ENCODE results near the gene GPR21. TPM values are rescaled to one million over a fixed set of nuclear protein-coding genes. Genes with fewer than 3 reads are reported as not detected.

Gene GPR21
- total RNA-seq, 3 donors from 2014 or later (not counting 1 experiment from before 2014, with no cell fraction given) = 1.9 TPM; not detected in 2

DNA sequence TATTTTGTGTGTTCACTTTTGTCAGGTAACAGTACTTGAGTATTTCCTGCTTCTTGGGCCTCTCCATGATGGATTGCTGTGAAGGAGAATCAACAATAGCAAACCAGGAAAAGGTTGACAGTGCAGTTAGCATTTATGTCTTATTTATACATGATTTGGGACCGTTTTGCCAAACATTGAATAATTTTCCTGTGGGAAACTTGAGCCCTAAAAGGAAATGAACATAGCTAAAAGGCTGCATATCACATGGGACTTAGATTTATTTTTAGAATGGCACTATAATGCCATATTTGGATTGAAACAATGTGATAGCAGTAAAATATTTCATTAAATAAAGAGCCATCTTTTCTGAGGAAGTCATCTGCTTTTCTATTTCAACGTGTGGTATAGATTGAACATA lies 15.3 kb downstream of the GPR21 start:
- WGBS (ENCODE audit: insufficient coverage) = 24% methylated on average over 1 of the region's 2 CpGs
- Mint-ChIP-seq H3K4me3 (no peak overlapping the region), H3K36me3 (no peaks in the 10 kb centered on the region), H3K27ac (no peak overlapping the region), H3K9me3 (no peaks in the 10 kb centered on the region), H3K27me3 (ENCODE audit: low read depth in 2 of 2) (no peaks in the 10 kb centered on the region), H3K4me1 (peaks cover 0 to 3% of the 10 kb centered on the region in 2 donors)
- intact Hi-C loops (cut with micrococcal nuclease) = no loop called here
- Histone ChIP-seq H3K36me3 (ENCODE audit: control insufficient read depth, insufficient read depth, low read length) (peaks cover 2% of the 10 kb centered on the region), H3K9me3 (ENCODE audit: control insufficient read depth, insufficient read depth, low read length) (no peaks in the 10 kb centered on the region), H3K27ac (ENCODE audit: low read length) (no peak overlapping the region), H3K4me3 (ENCODE audit: low read length) (no peak overlapping the region), H3K27me3 (ENCODE audit: control insufficient read depth, insufficient read depth, low read length) (no peaks in the 10 kb centered on the region), H3K4me1 (ENCODE audit: control insufficient read depth, insufficient read depth, low read length) (no peaks in the 10 kb centered on the region)
- TF ChIP-seq, protein P1, sequence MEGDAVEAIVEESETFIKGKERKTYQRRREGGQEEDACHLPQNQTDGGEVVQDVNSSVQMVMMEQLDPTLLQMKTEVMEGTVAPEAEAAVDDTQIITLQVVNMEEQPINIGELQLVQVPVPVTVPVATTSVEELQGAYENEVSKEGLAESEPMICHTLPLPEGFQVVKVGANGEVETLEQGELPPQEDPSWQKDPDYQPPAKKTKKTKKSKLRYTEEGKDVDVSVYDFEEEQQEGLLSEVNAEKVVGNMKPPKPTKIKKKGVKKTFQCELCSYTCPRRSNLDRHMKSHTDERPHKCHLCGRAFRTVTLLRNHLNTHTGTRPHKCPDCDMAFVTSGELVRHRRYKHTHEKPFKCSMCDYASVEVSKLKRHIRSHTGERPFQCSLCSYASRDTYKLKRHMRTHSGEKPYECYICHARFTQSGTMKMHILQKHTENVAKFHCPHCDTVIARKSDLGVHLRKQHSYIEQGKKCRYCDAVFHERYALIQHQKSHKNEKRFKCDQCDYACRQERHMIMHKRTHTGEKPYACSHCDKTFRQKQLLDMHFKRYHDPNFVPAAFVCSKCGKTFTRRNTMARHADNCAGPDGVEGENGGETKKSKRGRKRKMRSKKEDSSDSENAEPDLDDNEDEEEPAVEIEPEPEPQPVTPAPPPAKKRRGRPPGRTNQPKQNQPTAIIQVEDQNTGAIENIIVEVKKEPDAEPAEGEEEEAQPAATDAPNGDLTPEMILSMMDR (IDR thresholded peaks at IDR 0.05) = no peak
- ATAC-seq = no peak
- no peak for DNase-seq

DNA sequence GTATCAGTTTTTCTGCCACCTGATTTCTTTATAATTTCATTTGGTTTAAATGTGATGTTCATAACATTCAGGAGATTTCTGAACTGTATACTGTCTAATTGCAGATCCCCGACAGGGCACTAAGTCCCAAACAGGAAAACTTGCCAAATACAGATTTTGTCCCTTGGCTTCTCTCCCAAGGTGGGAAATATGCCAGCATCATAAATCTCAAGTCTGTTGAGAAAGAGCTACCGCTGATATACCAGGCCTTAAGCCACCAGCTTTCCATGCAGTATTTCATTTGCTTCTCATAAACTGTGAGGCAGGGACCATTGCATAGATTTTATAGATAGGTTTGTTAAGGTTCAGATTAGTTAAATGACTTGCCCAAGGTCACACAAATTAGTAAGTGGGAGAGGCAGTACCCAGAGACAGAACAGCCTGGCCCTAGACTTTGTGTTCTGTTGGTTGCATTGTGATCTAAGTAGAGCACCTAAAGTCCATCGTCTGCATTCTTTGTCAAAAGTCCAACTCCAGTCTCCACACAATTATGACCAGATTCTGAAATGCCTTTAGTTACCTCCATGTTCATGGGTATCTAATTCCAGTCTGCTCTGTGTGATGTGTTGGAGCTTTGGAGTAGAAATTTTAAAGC lies 16.2 kb downstream of the GPR21 start:
- H3K27me3 ChIP-seq (ENCODE audit: control insufficient read depth, insufficient read depth, low read length) = no peaks in the 10 kb centered on the region
- Mint-ChIP-seq H3K27ac (no peak overlapping the region), H3K4me3 (no peak overlapping the region), H3K4me1 (peaks cover 0 to 5% of the 10 kb centered on the region in 2 donors), H3K27me3 (ENCODE audit: low read depth in 2 of 2) (no peaks in the 10 kb centered on the region), H3K36me3 (no peaks in the 10 kb centered on the region), H3K9me3 (no peaks in the 10 kb centered on the region)
- H3K36me3 ChIP-seq (ENCODE audit: control insufficient read depth, insufficient read depth, low read length) = peaks cover 4% of the 10 kb centered on the region
- ATAC-seq (no peak), DNase-seq (no peak)
- no peaks in the 10 kb centered on the region for H3K4me1 ChIP-seq (ENCODE audit: control insufficient read depth, insufficient read depth, low read length)
- intact Hi-C loops (cut with micrococcal nuclease) = no loop called here
- H3K4me3 ChIP-seq (ENCODE audit: low read length) = no peak overlapping the region
- H3K27ac ChIP-seq (ENCODE audit: low read length) = no peak overlapping the region
- TF ChIP-seq, protein P1 (IDR thresholded peaks at IDR 0.05) = no peak
- WGBS (ENCODE audit: insufficient coverage) = 64% methylated on average over 2 of the region's 3 CpGs
- no peaks in the 10 kb centered on the region for H3K9me3 ChIP-seq (ENCODE audit: control insufficient read depth, insufficient read depth, low read length)

DNA sequence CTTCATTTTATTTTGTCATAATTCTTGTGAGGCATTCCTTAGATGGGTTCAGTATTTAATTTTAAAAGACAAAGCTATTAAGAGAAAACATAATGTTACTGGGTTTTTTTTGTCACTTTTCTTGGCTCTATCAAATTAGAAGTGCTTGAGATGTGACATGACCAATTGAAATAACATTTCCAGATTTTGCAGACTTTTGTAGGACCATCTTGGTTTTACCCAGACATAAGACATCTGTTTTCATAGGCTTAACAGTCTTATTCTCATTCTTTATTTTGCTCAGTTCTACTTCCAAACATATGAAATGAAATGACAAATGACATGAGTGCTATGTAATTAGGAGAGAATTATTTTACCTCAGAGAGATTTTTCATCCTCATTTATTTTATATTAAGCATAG lies 19.6 kb downstream of the GPR21 start:
- intact Hi-C loops (cut with micrococcal nuclease) = no loop called here
- Mint-ChIP-seq H3K4me1 (peaks cover 0 to 5% of the 10 kb centered on the region in 2 donors), H3K27me3 (ENCODE audit: low read depth in 2 of 2) (no peaks in the 10 kb centered on the region), H3K27ac (no peak overlapping the region), H3K9me3 (no peaks in the 10 kb centered on the region), H3K36me3 (no peaks in the 10 kb centered on the region), H3K4me3 (no peak overlapping the region)
- H3K27me3 ChIP-seq (ENCODE audit: control insufficient read depth, insufficient read depth, low read length) = no peaks in the 10 kb centered on the region
- no peaks in the 10 kb centered on the region for H3K4me1 ChIP-seq (ENCODE audit: control insufficient read depth, insufficient read depth, low read length)
- peaks cover 6% of the 10 kb centered on the region for H3K36me3 ChIP-seq (ENCODE audit: control insufficient read depth, insufficient read depth, low read length)
- H3K27ac ChIP-seq (ENCODE audit: low read length) = no peak overlapping the region
- no peak for ATAC-seq
- DNase-seq = no peak
- no peaks in the 10 kb centered on the region for H3K9me3 ChIP-seq (ENCODE audit: control insufficient read depth, insufficient read depth, low read length)
- H3K4me3 ChIP-seq (ENCODE audit: low read length) = no peak overlapping the region
- TF ChIP-seq, protein P1 (IDR thresholded peaks at IDR 0.05) = no peak

DNA sequence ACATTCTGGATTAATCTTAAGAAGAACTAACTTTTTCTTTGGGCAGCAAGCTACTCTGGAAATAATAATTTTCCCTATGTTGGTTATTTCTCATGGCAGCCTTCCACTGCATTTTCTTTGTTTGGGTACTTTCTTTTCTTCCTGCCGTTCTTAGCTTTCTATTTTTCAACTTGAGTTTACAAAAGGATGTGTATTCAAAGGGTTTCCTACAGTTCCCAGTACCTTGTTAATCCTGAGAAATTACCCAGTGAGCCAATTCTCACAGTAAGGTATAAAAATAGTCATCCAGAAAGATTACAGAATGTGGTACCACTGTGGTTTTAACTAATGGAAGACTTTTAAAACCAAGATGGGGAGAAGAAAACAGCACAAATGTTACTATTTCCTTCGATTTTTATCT lies 20.2 kb downstream of the GPR21 start:
- intact Hi-C loops (cut with micrococcal nuclease) = no loop called here

More for the DNA sequence above, 20.2 kb downstream of the GPR21 start:
- Histone ChIP-seq H3K4me1 (ENCODE audit: control insufficient read depth, insufficient read depth, low read length) (no peaks in the 10 kb centered on the region), H3K27me3 (ENCODE audit: control insufficient read depth, insufficient read depth, low read length) (no peaks in the 10 kb centered on the region), H3K4me3 (ENCODE audit: low read length) (no peak overlapping the region), H3K36me3 (ENCODE audit: control insufficient read depth, insufficient read depth, low read length) (peaks cover 6% of the 10 kb centered on the region), H3K27ac (ENCODE audit: low read length) (no peak overlapping the region), H3K9me3 (ENCODE audit: control insufficient read depth, insufficient read depth, low read length) (no peaks in the 10 kb centered on the region)
- Mint-ChIP-seq H3K9me3 (no peaks in the 10 kb centered on the region), H3K36me3 (no peaks in the 10 kb centered on the region), H3K27ac (no peak overlapping the region), H3K4me3 (no peak overlapping the region), H3K27me3 (ENCODE audit: low read depth in 2 of 2) (no peaks in the 10 kb centered on the region), H3K4me1 (peaks cover 0 to 5% of the 10 kb centered on the region in 2 donors)
- DNase-seq (no peak), ATAC-seq (no peak)
- 10% methylated on average over 2 of the region's 2 CpGs for WGBS (ENCODE audit: insufficient coverage)
- TF ChIP-seq, protein P1 (IDR thresholded peaks at IDR 0.05) = no peak
